HG03460 (cell line): Measurements from ENCODE around the gene GRIK5.
"Not testable (repeated sequence)": the region's sequence is repeated elsewhere in the genome, so short reads cannot be mapped to it uniquely, and the experiment has no call there.

ENCODE experiments used
- ATAC-seq: cut with Tn5 transposase; IDR thresholded peaks from one replicate; pipeline ENCODE4 v1.9.1; 2021; ENCODE audit not compliant: unreplicated experiment

Gene GRIK5

GRCh38 chr19:41991925-41992569, 78.0 kb downstream of the GRIK5 start:
- ATAC-seq: not testable (repeated sequence)

DNA sequence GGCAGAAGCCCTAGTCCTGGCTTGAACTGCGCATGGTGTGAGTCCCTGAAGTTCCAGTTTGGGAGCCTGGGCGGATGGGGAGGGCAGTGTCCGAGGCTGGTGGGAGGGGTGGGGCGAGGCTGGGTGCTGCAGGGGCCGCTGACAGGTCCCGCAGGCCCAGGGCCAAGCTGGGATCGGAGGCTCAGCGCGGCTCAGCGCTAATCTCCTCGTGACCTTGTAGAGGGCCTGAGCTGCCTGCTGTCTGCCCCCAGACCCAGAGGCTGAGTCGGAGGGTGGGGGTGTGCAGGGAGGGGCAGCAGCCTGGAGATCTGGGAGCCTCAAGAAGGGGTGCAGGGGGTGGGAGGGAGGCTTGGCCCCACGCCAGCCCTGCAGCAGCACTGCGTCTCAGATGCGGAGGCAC, 79.0 kb downstream of the GRIK5 start:
- ATAC-seq: no peak

DNA sequence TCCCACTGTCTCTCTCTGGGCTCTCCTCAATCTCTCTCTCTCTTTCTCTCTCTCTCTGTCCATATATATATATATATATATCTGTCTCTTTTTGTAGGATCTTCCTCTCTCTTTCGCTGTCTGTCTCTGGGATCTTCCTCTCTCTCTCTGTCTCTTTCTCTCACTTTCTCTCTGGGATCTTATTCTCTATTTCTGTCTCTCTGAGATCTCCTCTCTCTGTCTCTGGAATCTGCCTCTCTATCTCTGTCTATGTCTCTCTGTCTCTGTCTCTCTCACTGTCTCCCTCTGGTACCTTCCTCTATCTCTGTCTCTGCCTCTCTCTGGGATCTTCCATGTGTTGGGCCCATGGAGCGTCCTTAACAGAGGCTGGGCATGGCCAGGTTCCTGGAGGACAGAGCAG, 79.4 kb downstream of the GRIK5 start:
- no peak for ATAC-seq

DNA sequence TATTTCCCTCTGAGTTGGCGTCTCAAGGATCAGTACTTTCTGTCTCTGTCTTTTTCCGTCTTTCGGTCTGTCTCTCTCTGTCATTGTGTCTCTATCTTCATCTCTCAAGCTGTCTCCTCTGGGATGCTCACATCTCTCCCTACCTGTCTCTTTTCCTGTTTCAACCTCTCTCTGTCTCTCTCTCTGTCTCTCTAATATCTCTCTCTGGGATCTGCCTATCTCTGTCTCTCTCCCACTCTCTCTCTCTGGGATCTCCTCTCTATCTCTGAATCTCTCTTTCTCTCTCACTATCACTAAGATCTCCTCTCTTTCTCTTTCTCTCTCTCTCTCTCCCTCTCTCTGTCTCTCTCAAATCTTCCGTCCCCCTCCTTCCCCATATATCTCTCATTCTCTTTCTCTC, 80.0 kb downstream of the GRIK5 start:
- ATAC-seq: no peak

DNA sequence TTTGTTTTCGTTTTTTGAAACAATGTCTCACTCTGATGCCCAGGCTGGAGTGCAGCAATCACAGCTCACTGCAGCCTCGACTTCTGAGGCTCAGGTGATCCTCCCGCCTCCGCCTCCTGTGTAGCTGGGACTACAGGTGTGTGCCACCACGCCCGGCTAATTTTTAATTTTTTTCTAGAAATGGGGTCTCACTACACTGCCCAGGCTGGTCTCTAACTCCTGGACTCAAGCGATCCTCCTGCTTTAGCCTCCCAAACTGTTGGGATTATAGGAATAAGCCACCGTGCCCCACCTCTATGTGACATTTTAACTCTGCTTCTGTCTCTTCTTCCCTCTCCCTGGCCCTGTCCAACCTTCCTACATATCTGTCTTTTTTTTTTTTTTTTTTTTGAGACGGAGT, 81.1 kb downstream of the GRIK5 start:
- no peak for ATAC-seq

DNA sequence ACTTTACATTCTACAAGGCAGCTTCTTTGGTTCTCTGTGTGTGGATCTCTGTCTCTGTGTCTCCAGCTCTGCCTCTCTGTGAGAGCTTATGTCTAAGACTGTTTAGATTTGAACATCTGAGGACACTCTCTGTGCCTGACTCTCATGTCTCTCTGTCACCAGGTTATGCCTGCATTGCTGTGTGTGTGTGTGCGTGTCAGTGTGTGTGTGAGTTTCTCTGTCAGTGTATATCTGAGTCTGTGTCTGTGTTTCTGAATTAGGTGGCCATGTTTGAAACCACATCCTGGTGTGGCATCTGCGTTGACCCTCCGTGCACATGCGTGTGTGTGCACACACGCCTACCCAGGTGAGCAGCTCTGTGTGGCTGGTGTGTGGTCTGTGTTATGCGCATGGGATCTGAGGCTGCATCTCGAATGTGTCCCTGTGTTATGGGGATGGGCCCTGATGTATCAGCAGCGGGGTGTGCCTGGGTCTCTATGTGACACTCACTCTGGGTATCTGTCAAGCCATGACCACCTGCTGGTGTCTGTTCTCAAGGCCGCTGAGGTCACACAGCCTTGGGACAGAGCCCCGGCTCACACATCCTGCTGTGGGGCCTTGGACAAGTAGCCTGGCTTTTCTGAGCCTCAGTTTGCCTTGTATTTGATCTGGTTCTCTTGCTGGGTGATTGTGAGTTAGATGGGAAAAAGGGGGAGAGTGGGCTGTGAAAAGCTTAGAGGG, 82.7 kb downstream of the GRIK5 start:
- no peak for ATAC-seq

- ATAC-seq: no peak
Measured at GRCh38 chr19:41984961-41985360, 85.0 kb downstream of the GRIK5 start.

DNA sequence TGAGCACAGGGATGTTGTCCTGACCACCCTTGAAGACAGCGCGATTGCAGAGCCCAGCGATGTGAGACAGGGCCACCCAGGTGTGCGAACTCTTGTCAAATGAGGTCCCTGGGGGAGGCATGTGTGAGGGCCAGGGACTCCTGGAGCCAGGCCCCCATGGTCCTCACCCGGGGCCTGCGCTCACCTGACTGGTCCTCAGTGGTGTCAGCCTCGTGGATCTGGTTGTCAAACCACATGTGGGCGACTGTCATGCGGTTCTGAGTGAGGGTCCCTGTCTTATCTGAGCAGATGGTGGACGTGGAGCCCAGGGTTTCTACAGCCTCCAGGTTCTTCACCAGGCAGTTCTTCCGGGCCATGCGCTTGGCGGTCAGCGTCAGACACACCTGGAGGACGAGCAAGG, 88.3 kb downstream of the GRIK5 start:
- no peak for ATAC-seq

DNA sequence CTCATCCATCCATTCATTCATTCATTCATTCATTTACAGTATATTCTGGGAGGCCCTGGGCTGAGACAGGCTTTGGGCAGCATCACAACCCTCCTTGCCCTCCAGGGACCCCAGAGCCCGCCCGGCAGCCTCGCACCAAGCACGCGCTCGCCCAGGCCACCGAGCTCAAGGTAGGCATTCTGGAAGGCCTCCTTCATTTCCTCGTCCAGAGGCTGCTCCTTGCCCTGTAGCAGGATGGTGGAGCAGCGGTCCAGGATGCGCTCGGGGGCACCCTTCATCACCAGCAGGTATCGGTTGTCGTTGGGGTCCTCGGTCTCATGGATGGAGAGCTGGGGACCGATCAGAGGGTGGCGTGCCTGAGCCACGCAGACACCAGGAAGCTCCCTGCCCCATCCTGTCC, 91.5 kb downstream of the GRIK5 start:
- no peak for ATAC-seq

DNA sequence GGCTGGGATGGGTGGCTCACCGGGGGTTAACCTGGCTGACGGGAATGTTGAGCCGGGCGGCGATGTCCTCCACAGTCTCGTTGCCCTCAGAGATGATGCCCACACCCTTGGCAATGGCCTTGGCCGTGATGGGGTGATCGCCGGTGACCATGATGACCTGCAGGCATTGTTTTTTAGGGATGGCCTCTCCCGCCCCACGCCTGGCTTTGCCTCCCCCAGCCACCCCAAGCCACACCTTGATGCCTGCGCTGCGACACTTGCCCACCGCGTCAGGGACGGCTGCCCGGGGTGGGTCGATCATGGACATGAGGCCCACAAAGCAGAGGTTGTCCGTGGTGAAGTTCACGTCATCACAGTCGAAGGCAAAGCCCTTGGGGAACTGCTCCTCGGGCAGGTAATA, 92.1 kb downstream of the GRIK5 start:
- no peak for ATAC-seq

- ATAC-seq: no peak
Measured at GRCh38 chr19:41974652-41975051, 95.4 kb downstream of the GRIK5 start.

DNA sequence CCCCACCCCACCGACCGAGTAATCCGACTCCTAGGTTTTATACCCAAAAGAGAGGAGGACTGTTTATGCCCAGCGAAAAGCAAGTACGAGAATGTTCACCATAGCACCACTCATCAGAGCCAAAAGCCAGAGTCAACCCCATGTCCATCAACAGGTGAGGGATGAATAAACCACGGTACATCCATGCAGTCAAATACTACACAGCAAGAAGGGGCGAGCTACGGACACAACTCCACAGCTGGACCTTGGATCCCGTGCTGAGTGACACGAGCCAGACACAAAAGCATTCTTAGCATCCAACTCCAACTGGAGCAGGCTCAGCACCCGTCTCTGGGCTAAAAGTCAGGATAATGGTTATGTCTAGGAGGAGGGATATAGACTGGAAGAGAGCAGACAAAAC, 98.6 kb downstream of the GRIK5 start:
- no peak for ATAC-seq

DNA sequence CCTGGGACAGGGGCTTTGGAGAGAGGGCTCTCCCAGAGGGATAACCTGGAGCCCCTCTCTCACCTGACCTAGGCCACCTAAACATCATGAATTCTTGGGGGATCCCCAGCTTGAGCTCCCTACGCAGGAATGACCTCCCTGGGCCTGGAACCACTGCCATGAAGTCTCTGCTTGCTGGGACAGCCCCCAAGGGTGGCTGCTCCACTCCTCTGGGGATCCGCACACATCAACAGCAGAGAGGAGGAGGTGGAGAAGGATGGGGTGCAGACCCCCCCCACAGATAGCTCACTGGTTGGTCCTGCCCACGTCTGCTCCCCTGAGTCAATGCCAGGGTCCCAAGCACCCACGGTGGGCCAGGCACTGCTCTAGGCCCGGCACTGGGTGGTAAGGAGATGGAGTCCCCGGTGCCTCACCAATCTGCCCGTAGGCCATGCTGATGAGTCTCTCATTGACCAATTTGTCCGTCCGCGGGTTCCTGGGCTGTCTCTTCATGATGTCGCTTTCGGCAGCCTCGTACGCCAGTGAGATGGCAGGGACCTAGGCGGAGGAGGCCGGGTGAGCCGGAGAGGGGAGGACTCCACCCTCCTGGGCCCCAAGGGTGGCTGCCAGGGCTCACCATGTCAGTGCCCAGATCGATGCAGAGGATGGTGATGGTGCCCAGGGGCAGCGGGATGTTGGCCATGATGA, 100.1 kb downstream of the GRIK5 start:
- no peak for ATAC-seq

GRCh38 chr19:41968751-41969595, 101.0 kb downstream of the GRIK5 start:
- no peak for ATAC-seq

DNA sequence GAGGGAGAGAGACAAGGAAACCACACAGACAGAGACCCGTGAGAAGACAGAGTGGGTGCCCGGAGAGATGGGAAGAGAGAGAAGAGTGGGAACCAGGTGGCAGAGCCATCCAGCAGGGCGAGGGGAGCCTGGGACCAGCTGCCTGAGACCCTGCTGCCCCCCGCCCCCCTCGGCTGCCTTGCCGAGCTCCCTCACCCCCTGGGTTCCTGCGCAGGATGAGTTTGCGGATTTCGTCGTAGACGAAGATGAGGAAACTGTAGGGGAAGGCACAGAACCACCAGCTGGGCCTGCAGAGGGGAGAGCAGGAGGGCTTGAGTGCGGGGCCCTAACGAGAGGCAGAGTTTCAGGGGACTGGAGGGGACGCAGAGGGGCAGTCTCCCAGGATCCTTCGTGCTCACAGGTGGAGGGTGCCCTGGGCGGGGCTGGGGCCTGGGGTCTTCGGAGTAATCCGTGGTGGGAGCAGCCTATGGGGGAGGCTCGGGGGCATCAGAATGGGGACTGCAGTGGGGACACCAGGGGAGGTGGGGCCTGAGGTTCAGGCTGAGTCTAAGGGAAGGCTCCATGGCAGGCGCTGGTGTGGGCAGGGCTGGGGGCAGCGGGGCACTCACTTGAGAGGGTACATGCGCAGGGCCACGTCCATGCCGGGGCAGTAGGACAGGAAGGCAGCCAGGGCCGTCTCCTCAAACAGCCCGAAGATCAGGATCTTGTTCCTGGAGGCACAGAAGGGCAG, 102.8 kb downstream of the GRIK5 start:
- ATAC-seq: no peak

- no peak for ATAC-seq
Measured at GRCh38 chr19:41965106-41965505, 104.9 kb downstream of the GRIK5 start.

GRCh38 chr19:41960973-41961372, 109.0 kb downstream of the GRIK5 start:
- no peak for ATAC-seq

GRCh38 chr19:41959056-41960053, 110.7 kb downstream of the GRIK5 start, which contains the start of gene RABAC1:
Gene RABAC1 (minus strand): TSS chr19:41959321. CDS start chr19:41959292, 29 bp downstream.
- peak; percentile 83 for ATAC-seq

DNA sequence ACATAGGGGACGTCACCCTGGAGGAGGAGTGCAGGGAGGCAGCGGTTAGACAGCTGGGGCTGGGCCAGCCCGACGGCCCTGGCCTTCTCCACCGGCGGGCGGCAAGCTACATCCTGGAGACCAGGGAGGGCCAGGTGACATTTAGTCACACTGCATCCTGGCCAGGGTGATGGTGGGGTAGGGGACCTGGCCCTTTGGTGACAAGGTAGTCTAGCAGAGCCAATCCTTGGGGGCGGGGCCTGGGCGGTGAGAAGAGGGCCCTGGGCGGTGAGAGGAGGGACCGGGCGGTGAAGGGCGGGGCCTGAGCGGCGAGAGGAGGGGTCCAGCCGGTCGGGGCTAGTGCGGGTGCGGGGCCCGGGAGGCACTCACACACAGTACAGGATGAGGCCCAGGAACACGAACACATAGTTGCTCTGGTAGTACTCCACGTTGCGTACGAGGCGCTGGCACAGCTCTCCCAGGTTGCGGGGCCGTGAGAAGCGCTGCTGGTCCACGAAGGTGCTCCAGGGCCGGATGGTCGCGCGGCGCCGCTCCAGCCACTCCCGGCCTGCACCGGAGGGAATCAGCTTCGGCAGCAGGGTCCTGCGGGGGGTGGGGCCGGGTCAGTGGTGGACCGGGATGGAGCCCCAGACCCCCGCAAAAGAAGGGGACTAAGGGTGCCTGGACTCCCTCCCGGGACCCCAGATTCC, 111.5 kb downstream of the GRIK5 start:
- ATAC-seq: peak; percentile 56
